Hypothalamus (tissue), 51 donors: ENCODE results near the gene HAUS1.
"Not testable (repeated sequence)": the region's sequence is repeated elsewhere in the genome, so short reads cannot be mapped to it uniquely, and the experiment has no call there.

Experiments used
- DNase-seq, 51 donors: peaks; one replicate each; lab custom pipeline; 2025; lab: John Stamatoyannopoulos, UW

Gene HAUS1

GRCh38 chr18:46084431-46084830 lies 19.8 kb upstream of the HAUS1 start:
- no peak for DNase-seq

GRCh38 chr18:46088501-46088900 lies 15.7 kb upstream of the HAUS1 start:
- DNase-seq, result not testable (repeated sequence)

GRCh38 chr18:46095532-46095931 lies 8.7 kb upstream of the HAUS1 start:
- no peak for DNase-seq

GRCh38 chr18:46096651-46097300 lies 7.4 kb upstream of the HAUS1 start:
- no peak for DNase-seq

- DNase-seq, result peak in 1 of 51 donors; percentile 59
Observed at GRCh38 chr18:46097431-46097800, 6.8 kb upstream of the HAUS1 start.

- DNase-seq, result peak; percentile 55 to 97 (median 86)
Observed at GRCh38 chr18:46097801-46098615, 6.2 kb upstream of the HAUS1 start, which contains the start of gene ATP5F1A. Gene ATP5F1A, minus strand, starts transcription at chr18:46098296. Its CDS starts 65 bp downstream, at chr18:46098231.

GRCh38 chr18:46098616-46098933 lies 5.6 kb upstream of the HAUS1 start:
- DNase-seq, result no peak

GRCh38 chr18:46099463-46099862 lies 4.7 kb upstream of the HAUS1 start:
- no peak for DNase-seq

- no peak for DNase-seq
Observed at GRCh38 chr18:46109386-46109785, 5.2 kb downstream of the HAUS1 start.

- DNase-seq, result no peak
Observed at GRCh38 chr18:46110406-46110805, 6.2 kb downstream of the HAUS1 start.

GRCh38 chr18:46113751-46114150 lies 9.6 kb downstream of the HAUS1 start:
- no peak for DNase-seq

GRCh38 chr18:46126625-46127024 lies 22.4 kb downstream of the HAUS1 start:
- DNase-seq, result not testable (repeated sequence)

- no peak for DNase-seq
Observed at GRCh38 chr18:46130061-46130460, 25.9 kb downstream of the HAUS1 start.

- DNase-seq, result not testable (repeated sequence)
Observed at GRCh38 chr18:46130549-46130948, 26.4 kb downstream of the HAUS1 start.

GRCh38 chr18:46133534-46133933 lies 29.3 kb downstream of the HAUS1 start:
- DNase-seq, result no peak

GRCh38 chr18:46134920-46135675 lies 30.9 kb downstream of the HAUS1 start:
- DNase-seq, result peak in 3 of 51 donors; percentile 0 to 41 (median 8)

GRCh38 chr18:46140173-46140572 lies 36.0 kb downstream of the HAUS1 start:
- DNase-seq, result no peak

GRCh38 chr18:46141199-46141598 lies 37.0 kb downstream of the HAUS1 start:
- no peak for DNase-seq

- DNase-seq, result peak in 11 of 51 donors; percentile 6 to 40 (median 13)
Observed at GRCh38 chr18:46148810-46149209, 44.6 kb downstream of the HAUS1 start.

GRCh38 chr18:46152436-46152807 lies 48.2 kb downstream of the HAUS1 start:
- DNase-seq, result no peak

- DNase-seq, result no peak
Observed at GRCh38 chr18:46152808-46153617, 48.8 kb downstream of the HAUS1 start.
